B cell (primary cell): Measurements from ENCODE around the gene EMID1. TPM values are rescaled to one million over a fixed set of nuclear protein-coding genes. Genes with fewer than 3 reads are reported as not detected.

Experiments
- ATAC-seq: fragments of 200-7000 bp; cut with Tn5 transposase; one replicate; pipeline ENCODE4 v1.10.0; 2021; ENCODE audit warnings: low read depth, mild to moderate bottlenecking, moderate number of reproducible peaks, moderate library complexity
- CTCF ChIA-PET: fragments of 350-600 bp; sonication (Branson Sonifier 250); formaldehyde crosslinking; loops from one replicate; lab custom pipeline; 2021; ENCODE audit warnings: antibody characterized with exemption, inconsistent platforms; lab: Charles Lee
- POLR2A ChIA-PET: fragments of 350-600 bp; sonication (Branson Sonifier 250); formaldehyde crosslinking; loops from one replicate; lab custom pipeline; 2021; ENCODE audit warnings: antibody characterized with exemption; lab: Charles Lee
- DNase-seq: peaks from one replicate; pipeline ENCODE4 v3.0.0; 2013
- H2AFZ ChIP-seq: 2 replicates; pipeline ENCODE4 v1.6.1; 2012; ENCODE audit warnings: mild to moderate bottlenecking, low read depth, low read length; ENCODE audit not compliant: insufficient read depth, poor library complexity, severe bottlenecking
- H3K27ac ChIP-seq, 2 donors: 1 replicate in 1 of 2; 2 replicates in 1 of 2; pipeline ENCODE4 v1.5.1; 2012 to 2013; ENCODE audit warnings: low read length in 2 of 2, mild to moderate bottlenecking in 2 of 2, moderate library complexity in 1 of 2
- H3K27me3 ChIP-seq, 4 experiments: fragments of 200-600 bp in 1 of 4; sonication (generic) in 1 of 4; replicated peaks in 1 of 4; 1 replicate in 2 of 4; 2 replicates in 2 of 4; pipeline versions ENCODE4 v1.6.1 to v1.7.0; 2013 to 2016; ENCODE audit warnings: low read length in 3 of 4, mild to moderate bottlenecking in 2 of 4, mixed read lengths in 1 of 4, moderate library complexity in 1 of 4; ENCODE audit not compliant: insufficient read depth in 4 of 4, control insufficient read depth in 3 of 4; ENCODE audit errors: control extremely low read depth in 1 of 4
- H3K36me3 ChIP-seq, 2 experiments: replicated peaks in 1 of 2; 1 replicate in 1 of 2; 2 replicates in 1 of 2; pipeline versions ENCODE4 v1.6.1 to v1.7.1; 2013; ENCODE audit warnings: low read length in 1 of 2; ENCODE audit not compliant: insufficient read depth in 2 of 2, control insufficient read depth in 1 of 2; ENCODE audit errors: control extremely low read depth in 1 of 2, extremely low read depth in 1 of 2
- H3K4me1 ChIP-seq, 2 donors: fragments of 200-600 bp in 1 of 2; sonication (generic) in 1 of 2; 1 replicate in 1 of 2; 2 replicates in 1 of 2; pipeline versions ENCODE4 v1.5.1 to v1.6.1; 2013 to 2017; ENCODE audit warnings: low read length in 2 of 2; ENCODE audit not compliant: control insufficient read depth in 2 of 2, insufficient read depth in 2 of 2
- H3K4me2 ChIP-seq: replicated peaks from 2 replicates; pipeline ENCODE3; 2012; ENCODE audit warnings: mild to moderate bottlenecking, low read depth, low read length; ENCODE audit not compliant: poor library complexity, severe bottlenecking
- H3K4me3 ChIP-seq, 5 experiments: fragments of 200-600 bp in 1 of 5; sonication (generic) in 1 of 5; 1 replicate in 3 of 5; 2 replicates in 2 of 5; pipeline versions ENCODE4 v1.5.1 to v1.7.0; 2011 to 2016; ENCODE audit warnings: low read length in 4 of 5, mild to moderate bottlenecking in 4 of 5, low read depth in 2 of 5, control low read depth in 1 of 5, moderate library complexity in 1 of 5; ENCODE audit not compliant: insufficient read depth in 1 of 5; ENCODE audit errors: control extremely low read depth in 1 of 5, extremely low read depth in 1 of 5
- H3K79me2 ChIP-seq: fragments of 200-600 bp; sonication (generic); one replicate; pipeline ENCODE4 v1.6.0; 2016; ENCODE audit warnings: low read length; ENCODE audit not compliant: control insufficient read depth, insufficient read depth
- H3K9ac ChIP-seq: fragments of 200-600 bp; sonication (generic); 2 replicates; pipeline ENCODE4 v1.6.1; 2017; ENCODE audit warnings: mild to moderate bottlenecking, low read length, moderate library complexity
- H3K9me3 ChIP-seq, 3 donors: one replicate each; pipeline versions ENCODE4 v1.6.1 to v1.7.1; 2013; ENCODE audit warnings: low read length in 2 of 3; ENCODE audit not compliant: control insufficient read depth in 2 of 3, insufficient read depth in 1 of 3; ENCODE audit errors: control extremely low read depth in 1 of 3
- H4K20me1 ChIP-seq: 2 replicates; pipeline ENCODE4 v1.6.0; 2012; ENCODE audit warnings: mild to moderate bottlenecking, low read length; ENCODE audit not compliant: insufficient read depth, control insufficient read depth, poor library complexity, severe bottlenecking
- H3K27ac Mint-ChIP-seq: one replicate; pipeline ENCODE4 v1.8.0; 2021; ENCODE audit warnings: mixed read lengths
- H3K27me3 Mint-ChIP-seq: one replicate; pipeline ENCODE4 v1.8.0; 2021; ENCODE audit warnings: mixed read lengths
- H3K4me1 Mint-ChIP-seq: one replicate; pipeline ENCODE4 v1.8.0; 2021; ENCODE audit warnings: mixed read lengths
- H3K4me3 Mint-ChIP-seq: one replicate; pipeline ENCODE4 v1.8.0; 2021; ENCODE audit warnings: mixed read lengths
- H3K9me3 Mint-ChIP-seq: one replicate; pipeline ENCODE4 v1.8.0; 2022; ENCODE audit warnings: mixed read lengths; ENCODE audit not compliant: insufficient read depth
- CTCF ChIP-seq: fragments of 200-600 bp; IDR thresholded peaks from one replicate; pipeline ENCODE4 v1.8.0; 2022; ENCODE audit warnings: antibody characterized with exemption, mild to moderate bottlenecking
- EZH2 ChIP-seq: IDR thresholded peaks from 2 replicates; pipeline ENCODE4 v1.6.1; 2012; ENCODE audit warnings: borderline replicate concordance, low read depth, mild to moderate bottlenecking, moderate library complexity, low read length; ENCODE audit not compliant: insufficient read depth, poor library complexity, severe bottlenecking
- WGBS: methylation state at CpG from one replicate; pipeline ENCODE4 v1.1.5; 2013; ENCODE audit warnings: missing lambda C conversion rate; ENCODE audit not compliant: insufficient coverage; 5-methylcytosine and 5-hydroxymethylcytosine counted together
- intact Hi-C: fragments of 100-400 bp; cut with micrococcal nuclease; formaldehyde crosslinking; loops from one replicate; pipeline ENCODE4 v1.10.0; 2022
- polyA plus RNA-seq: library from polyadenylated mRNA; depleted of rRNA; stranded (reverse); fragments of >200 nt; gene quantifications from 2 replicates; pipeline ENCODE4 v1.2.3, GENCODE V29; 2012
- total RNA-seq, 2 donors: library from RNA; stranded (reverse); fragments of 120-200 nt in 1 of 2; gene quantifications; 1 replicate in 1 of 2; 2 replicates in 1 of 2; pipeline versions ENCODE4 v1.2.3 to v1.2.4, GENCODE V29; 2013 to 2022

The EMID1 gene
- total and polyA plus RNA-seq, 2 donors (not counting 1 experiment from before 2014, with no cell fraction given), result not detected

- Histone ChIP-seq H3K9ac (no peak overlapping the region), H4K20me1 (peaks cover 37% of the 10 kb centered on the region), H3K27ac (no peak overlapping the region), H3K27me3 (peaks cover 0 to 4% (median 3%) of the 10 kb centered on the region in 4 experiments), H3K79me2 (no peaks in the 10 kb centered on the region), H3K4me2 (no peak overlapping the region), H3K36me3 (peaks cover 9 to 47% of the 10 kb centered on the region in 2 experiments), H3K9me3 (no peaks in the 10 kb centered on the region), H2AFZ (no peak overlapping the region), H3K4me3 (no peak overlapping the region), H3K4me1 (no peaks in the 10 kb centered on the region)
- no peak for TF ChIP-seq CTCF
- TF ChIP-seq EZH2, result no peak
- Mint-ChIP-seq H3K4me1 (peaks cover 6% of the 10 kb centered on the region), H3K27ac (no peak overlapping the region), H3K9me3 (no peaks in the 10 kb centered on the region), H3K27me3 (peaks cover 9% of the 10 kb centered on the region), H3K4me3 (no peak overlapping the region)
- no peak for DNase-seq
- ATAC-seq, result no peak
- intact Hi-C loops, result no loop called here
- WGBS, result 78% methylated on average over 3 of the region's 4 CpGs
- POLR2A ChIA-PET, result no interaction called here
- CTCF ChIA-PET, result no interaction called here
These were observed 94.7 kb downstream of the EMID1 start for GRCh38 chr22:29300467-29300806.

GRCh38 chr22:29300807-29301601 lies 95.3 kb downstream of the EMID1 start:
- intact Hi-C loops, result no loop called here
- peaks cover 12% of the 10 kb centered on the region for H3K27me3 Mint-ChIP-seq
- Histone ChIP-seq H3K27me3 (peaks cover 0 to 9% (median 8%) of the 10 kb centered on the region in 4 experiments), H3K9me3 (no peaks in the 10 kb centered on the region), H2AFZ (no peak overlapping the region), H3K4me2 (no peak overlapping the region), H3K4me1 (peaks cover 2 to 3% of the 10 kb centered on the region in 2 donors), H3K4me3 (no peak overlapping the region), H3K27ac (no peak overlapping the region), H3K36me3 (peaks cover 9 to 42% of the 10 kb centered on the region in 2 experiments), H3K9ac (no peak overlapping the region), H3K79me2 (peaks cover 1% of the 10 kb centered on the region), H4K20me1 (peaks cover 32% of the 10 kb centered on the region)
- WGBS, result 82% methylated on average over 7 of the region's 10 CpGs
- DNase-seq, result peak; percentile 20
- peak overlapping the region; percentile 32 for H3K27ac Mint-ChIP-seq
- peaks cover 8% of the 10 kb centered on the region for H3K4me1 Mint-ChIP-seq
- CTCF ChIA-PET, result no interaction called here
- H3K4me3 Mint-ChIP-seq, result no peak overlapping the region
- no peaks in the 10 kb centered on the region for H3K9me3 Mint-ChIP-seq
- TF ChIP-seq CTCF (no peak), EZH2 (no peak)
- no peak for ATAC-seq
- POLR2A ChIA-PET, result no interaction called here
